ENCODE data around the gene ADAMTS9. TPM values are rescaled to one million over a fixed set of nuclear protein-coding genes. Genes with fewer than 3 reads are reported as not detected.
"Not testable (repeated sequence)": the region's sequence is repeated elsewhere in the genome, so short reads cannot be mapped to it uniquely, and the experiment has no call there.

ADAMTS9 gene
- total and polyA plus RNA-seq, 2 donors = 20.7 to 120 TPM

- Histone ChIP-seq H3K27ac (ENCODE audit: low read depth) (no peak overlapping the region), H3K4me1 (ENCODE audit: insufficient read depth) (no peaks in the 10 kb centered on the region), H3K36me3 (ENCODE audit: insufficient read depth) (no peaks in the 10 kb centered on the region), H3K4me3 (ENCODE audit: low read depth, low read length) (no peak overlapping the region)
- DNase-seq (ENCODE audit: extremely low spot score) = no peak
- WGBS = 87% methylated on average over 3 of the region's 3 CpGs
Measured at GRCh38 chr3:64555351-64555750, 132.4 kb downstream of the ADAMTS9 start.

- H3K4me1 ChIP-seq (ENCODE audit: insufficient read depth) = no peaks in the 10 kb centered on the region
- H3K4me3 ChIP-seq (ENCODE audit: low read depth, low read length) = no peak overlapping the region
- no peak for DNase-seq (ENCODE audit: extremely low spot score)
- no peak overlapping the region for H3K27ac ChIP-seq (ENCODE audit: low read depth)
- H3K36me3 ChIP-seq (ENCODE audit: insufficient read depth) = no peaks in the 10 kb centered on the region
- 56% methylated on average over 7 of the region's 7 CpGs for WGBS
Measured at GRCh38 chr3:64554096-64554920, 133.5 kb downstream of the ADAMTS9 start.

DNA sequence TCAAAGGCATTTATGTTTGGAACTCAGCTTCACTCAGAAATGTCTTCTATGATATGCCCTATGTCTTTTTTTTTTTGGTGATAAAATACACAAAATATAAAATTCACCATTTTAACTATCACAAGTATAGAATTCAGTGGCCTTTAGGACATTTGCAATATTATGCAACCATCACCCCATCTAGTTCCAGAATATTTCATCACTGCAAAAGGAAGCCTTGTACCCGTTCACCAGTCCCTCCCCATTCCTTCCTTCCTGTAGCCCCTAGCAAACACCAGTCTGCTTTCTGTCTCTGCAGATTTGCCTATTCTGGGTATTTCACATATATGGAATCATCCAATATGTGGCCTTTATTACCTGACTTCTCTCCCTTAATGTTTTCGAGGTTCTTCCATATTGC is 134.8 kb downstream of the ADAMTS9 start:
- H3K4me1 ChIP-seq (ENCODE audit: insufficient read depth) = no peaks in the 10 kb centered on the region
- no peaks in the 10 kb centered on the region for H3K36me3 ChIP-seq (ENCODE audit: insufficient read depth)
- H3K4me3 ChIP-seq (ENCODE audit: low read depth, low read length) = no peak overlapping the region
- 79% methylated on average over 2 of the region's 2 CpGs for WGBS
- no peak for DNase-seq (ENCODE audit: extremely low spot score)
- H3K27ac ChIP-seq (ENCODE audit: low read depth) = no peak overlapping the region

DNA sequence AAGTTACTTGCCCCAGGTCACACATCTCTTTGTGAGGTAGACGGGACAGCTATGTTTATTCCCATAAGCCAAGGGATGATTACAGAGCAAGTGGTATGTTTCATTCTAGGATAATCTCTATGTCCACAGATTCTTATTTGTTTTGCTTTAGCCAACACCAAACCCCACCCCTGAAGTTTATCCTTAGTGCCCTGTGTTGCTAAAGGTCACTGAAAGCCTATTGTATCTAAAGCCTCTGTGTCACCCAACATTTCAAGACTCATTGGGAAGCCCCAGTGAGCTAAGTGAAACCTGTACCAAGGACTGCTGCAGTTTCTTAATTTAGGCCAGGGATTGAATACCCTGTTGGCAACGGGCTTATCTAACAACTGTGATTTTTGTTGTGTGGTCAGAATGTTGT is 135.6 kb downstream of the ADAMTS9 start:
- WGBS = 48% methylated on average over 2 of the region's 2 CpGs
- no peak for DNase-seq (ENCODE audit: extremely low spot score)
- Histone ChIP-seq H3K36me3 (ENCODE audit: insufficient read depth) (no peaks in the 10 kb centered on the region), H3K27ac (ENCODE audit: low read depth) (no peak overlapping the region), H3K4me3 (ENCODE audit: low read depth, low read length) (no peak overlapping the region), H3K4me1 (ENCODE audit: insufficient read depth) (no peaks in the 10 kb centered on the region)

DNA sequence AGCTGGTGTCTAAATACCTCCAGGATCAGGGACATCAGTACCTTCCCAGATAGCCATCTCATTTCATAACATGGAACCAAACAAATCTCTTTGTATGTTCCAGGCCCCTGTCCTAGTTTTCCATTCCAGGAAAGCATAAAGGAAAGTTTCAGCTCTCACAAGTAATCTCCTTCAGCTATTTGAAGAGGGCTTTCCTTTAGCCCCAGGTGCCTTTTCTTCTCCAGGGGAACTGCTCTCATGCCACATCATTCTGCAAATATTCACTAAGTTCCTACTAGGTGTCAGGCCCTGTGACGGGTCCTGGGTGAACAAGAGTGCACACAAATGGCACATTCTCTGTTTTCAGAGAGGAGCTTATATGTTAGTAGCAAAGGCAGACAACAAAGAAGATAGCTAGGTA is 136.1 kb downstream of the ADAMTS9 start:
- H3K36me3 ChIP-seq (ENCODE audit: insufficient read depth) = no peaks in the 10 kb centered on the region
- no peak overlapping the region for H3K27ac ChIP-seq (ENCODE audit: low read depth)
- 71% methylated on average over 1 of the region's 1 CpG for WGBS
- DNase-seq (ENCODE audit: extremely low spot score) = no peak
- H3K4me1 ChIP-seq (ENCODE audit: insufficient read depth) = no peaks in the 10 kb centered on the region
- H3K4me3 ChIP-seq (ENCODE audit: low read depth, low read length) = no peak overlapping the region

- no peak for DNase-seq (ENCODE audit: extremely low spot score)
- no peak overlapping the region for H3K27ac ChIP-seq (ENCODE audit: low read depth)
- no peak overlapping the region for H3K4me3 ChIP-seq (ENCODE audit: low read depth, low read length)
- H3K36me3 ChIP-seq (ENCODE audit: insufficient read depth) = no peaks in the 10 kb centered on the region
- 94% methylated on average over 15 of the region's 15 CpGs for WGBS
- no peaks in the 10 kb centered on the region for H3K4me1 ChIP-seq (ENCODE audit: insufficient read depth)
Measured at GRCh38 chr3:64550745-64551144, 137.1 kb downstream of the ADAMTS9 start.

- no peaks in the 10 kb centered on the region for H3K4me1 ChIP-seq (ENCODE audit: insufficient read depth)
- 79% methylated on average over 3 of the region's 3 CpGs for WGBS
- no peak for DNase-seq (ENCODE audit: extremely low spot score)
- no peak overlapping the region for H3K27ac ChIP-seq (ENCODE audit: low read depth)
- no peaks in the 10 kb centered on the region for H3K36me3 ChIP-seq (ENCODE audit: insufficient read depth)
- no peak overlapping the region for H3K4me3 ChIP-seq (ENCODE audit: low read depth, low read length)
Measured at GRCh38 chr3:64549869-64550268, 137.9 kb downstream of the ADAMTS9 start.

DNA sequence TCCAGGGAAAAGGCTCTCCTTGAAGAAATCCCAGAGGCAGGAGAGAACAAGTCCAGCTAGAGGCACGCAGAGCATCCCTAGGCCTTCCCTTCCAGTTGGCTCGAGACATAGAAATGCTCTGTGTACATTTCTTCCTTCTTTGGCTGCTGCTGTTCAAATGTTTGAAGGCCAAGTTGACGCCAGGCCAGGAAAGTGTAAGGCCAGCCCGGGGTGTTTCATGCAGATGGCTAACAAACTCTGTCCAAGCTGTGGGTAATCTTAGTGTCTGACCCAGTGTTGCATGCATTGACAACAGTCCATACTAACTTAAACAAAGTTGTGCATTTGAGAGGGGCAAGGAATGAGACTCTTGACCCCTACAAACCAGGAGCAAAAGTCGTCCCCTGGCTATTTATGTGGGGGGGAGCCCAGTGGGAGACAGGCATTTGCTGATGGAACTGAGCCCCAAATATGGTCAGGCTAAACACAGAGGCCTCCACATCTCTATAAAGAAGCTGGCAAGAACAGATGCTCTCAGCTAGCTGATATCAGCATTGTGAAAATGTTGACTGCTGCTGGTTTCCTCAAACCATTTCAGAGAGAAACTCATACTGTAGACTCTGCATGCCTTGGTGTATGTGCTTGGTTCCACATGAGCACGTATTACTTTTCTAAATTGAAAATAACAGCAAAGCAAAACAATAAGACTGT is 139.5 kb downstream of the ADAMTS9 start:
- Histone ChIP-seq H3K4me1 (ENCODE audit: insufficient read depth) (no peaks in the 10 kb centered on the region), H3K36me3 (ENCODE audit: insufficient read depth) (no peaks in the 10 kb centered on the region), H3K4me3 (ENCODE audit: low read depth, low read length) (no peak overlapping the region), H3K27ac (ENCODE audit: low read depth) (no peak overlapping the region)
- DNase-seq (ENCODE audit: extremely low spot score) = peak; percentile 82
- WGBS = 20% methylated on average over 6 of the region's 6 CpGs

DNA sequence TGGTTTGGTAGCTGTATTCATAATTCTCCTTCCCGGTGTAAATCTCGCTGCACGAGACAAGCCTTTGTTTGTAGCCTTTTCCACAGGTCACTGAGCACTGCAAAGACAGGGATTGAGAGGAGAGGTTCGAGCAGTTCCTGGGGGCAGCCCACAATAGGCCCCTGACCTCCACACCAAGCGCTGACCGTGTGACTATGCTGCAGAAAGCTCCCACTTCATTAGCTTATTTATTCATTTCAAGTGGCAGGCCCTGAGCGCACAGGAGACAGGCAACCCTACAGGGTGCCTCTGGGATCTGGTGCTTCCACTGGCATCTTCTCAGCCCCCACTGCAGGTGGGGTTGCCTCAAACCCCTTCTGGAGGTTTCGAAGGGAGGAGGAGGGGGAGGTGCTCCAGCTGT is 140.9 kb downstream of the ADAMTS9 start:
- Histone ChIP-seq H3K36me3 (ENCODE audit: insufficient read depth) (no peaks in the 10 kb centered on the region), H3K27ac (ENCODE audit: low read depth) (no peak overlapping the region), H3K4me1 (ENCODE audit: insufficient read depth) (no peaks in the 10 kb centered on the region), H3K4me3 (ENCODE audit: low read depth, low read length) (no peak overlapping the region)
- DNase-seq (ENCODE audit: extremely low spot score) = no peak
- 88% methylated on average over 8 of the region's 8 CpGs for WGBS

DNA sequence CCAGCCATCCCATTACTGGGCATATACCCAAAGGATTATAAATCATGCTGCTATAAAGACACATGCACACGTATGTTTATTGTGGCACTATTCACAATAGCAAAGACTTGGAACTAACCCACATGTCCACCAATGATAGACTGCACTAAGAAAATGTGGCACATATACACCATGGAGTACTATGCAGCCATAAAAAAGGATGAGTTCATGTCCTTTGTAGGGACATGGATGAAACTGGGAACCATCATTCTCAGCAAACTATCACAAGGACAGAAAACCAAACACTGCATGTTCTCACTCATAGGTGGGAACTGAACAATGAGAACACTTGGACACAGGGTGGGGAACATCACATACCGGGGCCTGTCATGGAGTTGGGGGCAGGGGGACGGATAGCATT is 142.6 kb downstream of the ADAMTS9 start:
- H3K4me1 ChIP-seq (ENCODE audit: insufficient read depth); H3K4me3 ChIP-seq (ENCODE audit: low read depth, low read length); DNase-seq (ENCODE audit: extremely low spot score); H3K36me3 ChIP-seq (ENCODE audit: insufficient read depth); H3K27ac ChIP-seq (ENCODE audit: low read depth): not testable (repeated sequence)
- WGBS = 95% methylated on average over 3 of the region's 3 CpGs

DNA sequence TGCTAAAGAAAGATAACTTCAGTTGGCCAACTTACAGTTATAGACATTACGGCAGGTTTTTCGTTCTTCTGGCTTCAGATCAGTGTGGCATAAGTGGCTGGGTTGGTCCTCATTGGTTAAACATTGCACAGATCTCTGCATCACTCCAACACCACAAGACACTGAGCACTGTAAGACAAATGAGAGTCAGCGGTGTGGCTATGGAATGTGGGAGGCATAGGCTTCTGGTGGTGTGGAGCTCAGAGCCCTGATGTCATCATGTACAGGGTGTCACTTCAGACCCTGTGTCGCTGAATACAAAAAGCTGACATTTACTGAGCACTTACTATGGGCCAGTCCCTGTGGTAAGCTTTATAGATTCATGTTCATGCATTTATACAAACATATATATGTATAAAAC is 146.0 kb downstream of the ADAMTS9 start:
- no peak for DNase-seq (ENCODE audit: extremely low spot score)
- Histone ChIP-seq H3K36me3 (ENCODE audit: insufficient read depth) (no peaks in the 10 kb centered on the region), H3K4me1 (ENCODE audit: insufficient read depth) (no peaks in the 10 kb centered on the region), H3K27ac (ENCODE audit: low read depth) (no peak overlapping the region), H3K4me3 (ENCODE audit: low read depth, low read length) (no peak overlapping the region)
- WGBS = 92% methylated on average over 4 of the region's 4 CpGs

DNA sequence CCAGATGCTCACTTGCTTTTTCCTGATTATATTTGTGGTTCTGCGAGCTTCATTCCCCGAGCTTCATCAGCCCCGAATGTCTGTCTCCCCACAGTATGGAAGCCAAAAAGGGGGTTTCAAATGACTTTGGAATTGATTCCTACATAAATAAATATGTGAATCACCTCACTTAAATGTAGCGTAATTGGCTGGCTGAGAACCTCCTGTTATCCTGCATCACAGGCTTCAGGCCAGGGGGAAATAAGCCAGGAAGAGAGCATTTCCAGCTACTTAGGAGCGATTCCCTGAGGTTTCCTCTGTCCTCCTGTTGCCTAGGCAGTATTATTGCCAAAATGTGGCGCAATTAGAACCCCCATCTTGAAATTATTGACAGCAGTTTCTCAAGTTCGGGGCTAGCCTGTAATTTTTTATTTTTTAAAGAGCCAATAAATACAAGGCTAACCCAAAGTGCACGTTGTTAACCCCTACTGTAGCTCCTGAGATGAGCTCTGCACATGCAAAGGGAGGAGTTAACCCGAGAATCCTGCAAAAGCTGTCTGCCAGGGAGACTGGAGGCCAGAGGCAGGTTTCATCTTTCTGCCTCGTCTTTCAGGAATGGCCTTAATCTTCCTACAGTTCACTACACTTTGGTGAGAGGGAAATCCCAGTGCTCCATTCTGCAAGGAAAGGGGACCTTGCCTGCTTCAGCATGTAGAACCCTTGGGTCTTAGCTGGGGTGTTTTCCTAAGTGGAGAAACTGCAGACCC is 148.2 kb downstream of the ADAMTS9 start:
- H3K4me1 ChIP-seq (ENCODE audit: insufficient read depth) = no peaks in the 10 kb centered on the region
- H3K36me3 ChIP-seq (ENCODE audit: insufficient read depth) = no peaks in the 10 kb centered on the region
- no peak for DNase-seq (ENCODE audit: extremely low spot score)
- no peak overlapping the region for H3K4me3 ChIP-seq (ENCODE audit: low read depth, low read length)
- WGBS = 18% methylated on average over 10 of the region's 10 CpGs
- H3K27ac ChIP-seq (ENCODE audit: low read depth) = no peak overlapping the region

DNA sequence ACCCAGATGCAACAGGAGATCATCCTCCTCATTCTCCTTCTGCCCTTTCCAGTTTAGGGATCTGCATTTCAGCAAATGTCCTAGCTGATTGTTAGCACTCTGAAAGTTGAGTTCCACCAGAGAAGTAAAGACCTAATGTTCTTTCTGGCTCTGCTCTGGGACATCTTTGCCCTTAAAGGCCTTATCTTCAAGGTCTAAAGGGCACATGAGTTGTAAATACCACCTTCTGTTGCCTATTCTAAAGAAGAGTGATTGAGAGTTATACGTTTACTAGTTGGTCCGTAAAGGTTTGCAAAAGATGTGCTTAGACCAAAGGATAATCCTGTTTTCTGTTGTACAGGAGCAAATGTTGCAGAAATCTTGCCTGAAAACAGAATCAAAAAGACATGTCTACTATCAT is 151.6 kb downstream of the ADAMTS9 start:
- H3K27ac ChIP-seq (ENCODE audit: low read depth) = no peak overlapping the region
- no peak overlapping the region for H3K4me3 ChIP-seq (ENCODE audit: low read depth, low read length)
- H3K4me1 ChIP-seq (ENCODE audit: insufficient read depth) = no peaks in the 10 kb centered on the region
- no peak for DNase-seq (ENCODE audit: extremely low spot score)
- no peaks in the 10 kb centered on the region for H3K36me3 ChIP-seq (ENCODE audit: insufficient read depth)
- WGBS = 90% methylated on average over 2 of the region's 2 CpGs

All from urinary bladder (tissue), 4 donors.